GM10266 (cell line): Measurements from ENCODE around the gene GARIN5B.

Experiments used
- DNase-seq: peaks from one replicate; pipeline ENCODE4 v3.0.0; 2012; ENCODE audit errors: extremely low spot score
- TF ChIP-seq, protein P1 (sequence below): IDR thresholded peaks from 2 replicates; pipeline ENCODE4 v1.5.1; 2012; ENCODE audit warnings: mild to moderate bottlenecking, low read depth; ENCODE audit not compliant: control insufficient read depth, insufficient read depth; ENCODE audit errors: missing control alignments

Gene GARIN5B

DNA sequence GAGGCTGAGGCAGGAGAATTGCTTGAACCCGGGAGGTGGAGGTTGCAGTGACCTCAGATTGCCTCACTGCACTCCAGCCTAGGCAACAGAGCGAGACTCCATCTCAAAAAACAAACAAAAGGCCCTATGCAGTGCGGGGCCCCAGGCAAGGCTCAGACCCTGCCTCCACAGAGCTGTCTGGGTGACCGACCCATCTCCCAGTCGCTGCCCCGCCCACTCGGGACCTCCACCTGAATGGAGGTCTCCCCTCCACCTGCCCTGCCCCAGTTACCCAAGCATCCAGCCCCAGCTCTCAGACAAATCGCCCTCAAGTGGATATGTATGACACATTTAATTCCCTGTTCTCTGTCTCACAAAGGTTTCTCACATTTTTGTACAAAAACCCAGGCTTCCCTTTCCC lies 2.2 kb upstream of the GARIN5B start:
- TF ChIP-seq, protein P1, sequence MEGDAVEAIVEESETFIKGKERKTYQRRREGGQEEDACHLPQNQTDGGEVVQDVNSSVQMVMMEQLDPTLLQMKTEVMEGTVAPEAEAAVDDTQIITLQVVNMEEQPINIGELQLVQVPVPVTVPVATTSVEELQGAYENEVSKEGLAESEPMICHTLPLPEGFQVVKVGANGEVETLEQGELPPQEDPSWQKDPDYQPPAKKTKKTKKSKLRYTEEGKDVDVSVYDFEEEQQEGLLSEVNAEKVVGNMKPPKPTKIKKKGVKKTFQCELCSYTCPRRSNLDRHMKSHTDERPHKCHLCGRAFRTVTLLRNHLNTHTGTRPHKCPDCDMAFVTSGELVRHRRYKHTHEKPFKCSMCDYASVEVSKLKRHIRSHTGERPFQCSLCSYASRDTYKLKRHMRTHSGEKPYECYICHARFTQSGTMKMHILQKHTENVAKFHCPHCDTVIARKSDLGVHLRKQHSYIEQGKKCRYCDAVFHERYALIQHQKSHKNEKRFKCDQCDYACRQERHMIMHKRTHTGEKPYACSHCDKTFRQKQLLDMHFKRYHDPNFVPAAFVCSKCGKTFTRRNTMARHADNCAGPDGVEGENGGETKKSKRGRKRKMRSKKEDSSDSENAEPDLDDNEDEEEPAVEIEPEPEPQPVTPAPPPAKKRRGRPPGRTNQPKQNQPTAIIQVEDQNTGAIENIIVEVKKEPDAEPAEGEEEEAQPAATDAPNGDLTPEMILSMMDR, result no peak
- DNase-seq, result no peak

DNA sequence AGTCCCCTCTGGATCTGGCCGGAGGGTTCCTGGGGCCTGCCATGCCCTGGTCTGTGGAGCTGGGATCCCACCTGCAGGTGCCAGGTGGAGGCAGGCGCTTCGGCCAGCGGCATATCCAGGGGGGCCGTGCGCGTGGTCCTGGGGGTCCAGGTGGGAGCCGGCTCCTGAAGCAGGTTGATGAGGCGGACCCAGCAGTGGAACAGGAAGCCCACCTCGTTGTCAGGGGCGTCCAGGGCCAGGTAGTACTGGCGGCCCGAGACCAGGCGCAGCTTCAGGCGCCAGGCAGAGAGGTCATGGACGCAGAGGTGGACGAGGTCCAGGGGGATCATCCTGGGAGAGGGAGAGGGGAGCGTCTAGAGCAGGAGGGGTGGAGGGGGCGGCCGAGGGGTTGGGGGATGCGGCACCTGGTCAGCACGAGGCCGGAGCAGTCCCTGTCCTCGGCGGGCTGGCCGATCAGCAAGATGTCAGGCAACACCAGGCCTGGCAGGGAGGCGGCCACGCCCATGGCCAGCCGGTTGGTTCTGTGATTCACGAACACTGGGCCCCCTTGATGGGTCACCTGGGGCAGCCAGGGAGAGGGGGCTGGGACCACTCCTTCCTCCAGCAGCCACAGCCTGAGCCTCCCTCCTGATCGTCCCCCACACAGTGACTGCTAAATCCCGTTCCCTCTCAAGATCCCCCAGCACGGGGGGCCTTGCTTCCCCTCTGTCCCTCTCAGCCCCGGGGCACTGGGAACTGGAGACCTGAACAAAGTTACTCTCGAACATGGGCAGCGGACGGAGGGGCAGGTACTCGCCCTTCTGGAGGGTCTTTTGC lies 678 bp downstream of the GARIN5B start:
- TF ChIP-seq, protein P1, result no peak

DNA sequence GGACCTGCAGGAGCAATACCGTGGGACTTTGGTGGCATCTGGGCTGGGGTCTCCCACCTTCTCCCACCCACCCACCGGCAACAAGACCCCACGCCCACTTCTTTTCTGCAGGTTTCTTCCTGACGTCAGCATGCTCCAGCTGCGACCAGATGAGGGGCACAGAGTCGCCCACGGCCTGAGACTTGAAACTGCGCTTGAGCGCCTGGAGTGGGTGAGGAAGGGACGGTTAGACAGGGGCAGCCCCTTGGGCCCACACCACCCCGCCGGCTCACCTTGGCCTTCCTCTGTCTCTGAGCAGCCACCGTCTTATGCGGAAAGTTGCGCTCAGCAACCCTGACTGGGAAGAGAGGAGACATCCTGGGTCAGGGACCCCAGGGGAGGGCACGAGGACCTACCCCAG lies 2.2 kb downstream of the GARIN5B start:
- no peak for DNase-seq
- TF ChIP-seq, protein P1, result no peak

More for the DNA sequence above, 678 bp downstream of the GARIN5B start:
- DNase-seq, result no peak

DNA sequence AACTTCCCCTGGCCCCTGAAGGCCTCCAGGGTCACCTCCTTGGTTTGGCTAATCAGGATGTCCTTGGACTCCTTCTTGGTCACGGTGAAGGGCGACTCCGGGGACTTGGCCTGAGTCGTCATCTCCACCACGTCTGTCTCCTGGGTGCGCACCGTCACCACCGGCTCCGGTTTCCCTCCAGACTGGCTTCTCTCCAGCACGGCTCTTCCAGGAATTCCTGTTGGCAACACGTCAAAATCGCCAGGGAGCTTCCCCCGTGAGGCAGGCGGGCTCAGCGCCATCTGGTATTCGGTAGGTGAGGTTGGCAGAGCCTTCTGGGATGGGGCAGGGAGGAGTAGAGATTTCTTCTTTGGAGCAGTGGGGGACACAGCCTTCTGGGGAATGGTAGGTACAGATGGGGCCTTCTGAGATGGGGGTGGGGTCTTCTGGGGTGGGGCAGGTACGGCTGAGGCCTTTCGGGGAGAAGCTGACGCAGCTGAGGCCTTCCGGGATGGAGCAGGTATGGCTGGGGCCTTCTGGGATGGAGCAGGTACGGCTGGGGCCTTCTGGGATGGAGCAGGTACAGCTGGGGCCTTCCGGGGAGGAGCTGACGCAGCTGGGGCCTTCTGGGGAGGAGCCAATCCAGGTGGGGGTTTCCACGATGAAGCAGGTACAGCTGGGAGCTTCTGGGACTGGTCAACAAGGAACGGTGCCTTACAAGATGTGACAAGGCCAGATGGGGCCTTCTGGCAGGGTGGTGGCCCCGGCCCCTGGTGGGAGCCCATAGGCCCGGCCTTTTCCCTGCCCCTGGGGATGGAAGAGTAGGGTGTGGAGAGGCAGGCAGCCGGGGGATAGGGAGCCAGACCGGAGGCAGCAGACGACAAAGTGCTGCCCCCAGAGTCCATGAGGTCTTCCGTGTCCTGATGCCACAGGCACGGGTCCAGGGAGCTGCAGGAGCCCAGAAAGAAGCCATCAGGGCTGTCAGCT lies 3.8 kb downstream of the GARIN5B start:
- no peak for DNase-seq
- TF ChIP-seq, protein P1, result no peak

DNA sequence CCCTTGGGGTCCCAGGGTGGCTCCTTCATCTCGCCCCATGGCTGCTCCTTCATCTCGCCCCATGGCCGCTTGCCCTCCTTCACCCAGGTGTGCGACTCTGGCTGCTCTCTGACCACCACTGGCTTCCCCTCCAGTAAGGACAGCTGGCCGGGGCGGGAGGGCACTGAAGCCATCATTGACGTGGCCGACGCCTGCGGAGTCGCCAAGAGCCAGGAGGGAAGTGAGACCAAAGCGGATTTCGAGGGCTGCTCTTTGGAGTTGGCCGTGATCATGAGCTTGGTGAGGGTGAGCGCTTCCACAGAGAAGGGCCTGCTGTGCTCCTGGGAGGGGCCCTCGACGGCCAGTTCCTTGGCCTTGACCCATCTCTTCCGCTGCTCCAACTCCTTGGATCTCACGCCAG lies 4.6 kb downstream of the GARIN5B start:
- TF ChIP-seq, protein P1, result no peak
- DNase-seq, result no peak

DNA sequence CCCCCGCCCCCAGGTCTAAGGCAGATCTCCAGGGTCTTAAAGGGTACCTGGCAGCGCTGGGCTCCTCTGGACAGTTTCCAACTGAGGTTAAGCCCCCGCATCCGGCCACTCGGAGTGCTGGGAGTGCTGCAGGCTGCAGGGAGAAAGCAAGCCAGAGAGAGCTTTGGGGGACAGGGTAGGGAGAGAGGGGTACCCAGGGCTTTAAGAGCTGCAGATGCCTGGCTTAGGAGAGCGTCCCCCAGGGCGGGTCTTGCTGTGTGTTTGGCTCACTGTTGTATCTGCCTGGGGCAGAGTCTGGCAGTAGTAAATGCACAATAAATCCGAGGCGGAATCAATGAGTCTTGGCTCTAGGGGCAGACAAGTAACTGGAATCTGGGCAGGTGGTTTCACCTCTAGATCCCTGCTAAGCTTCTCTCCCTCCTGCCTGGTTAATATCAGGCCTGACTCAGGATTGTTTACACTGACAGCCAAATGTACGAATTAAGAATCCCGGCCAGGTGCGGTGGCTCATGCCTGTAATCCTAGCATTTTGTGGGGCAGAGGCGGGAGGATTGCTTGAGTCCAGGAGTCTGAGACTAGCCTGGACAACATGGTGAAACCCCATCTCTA lies 7.7 kb downstream of the GARIN5B start:
- TF ChIP-seq, protein P1, result no peak
- DNase-seq, result no peak
